Naive thymus-derived CD8-positive, alpha-beta T cell (primary cell): ENCODE measurements around the gene ZNF273. TPM values are rescaled to one million over a fixed set of nuclear protein-coding genes. Genes with fewer than 3 reads are reported as not detected.

ENCODE experiments used
- ATAC-seq, 2 donors: fragments of 150-1000 bp; cut with Tn5 transposase in 1 of 2; sonication (Bioruptor Pico), chemical (Tn5 transposase) in 1 of 2; 1 replicate in 1 of 2; 2 replicates in 1 of 2; pipeline ENCODE4 v1.10.0; 2021; ENCODE audit warnings: mild to moderate bottlenecking in 2 of 2, moderate library complexity in 2 of 2
- POLR2A ChIA-PET: fragments of 350-600 bp; sonication (Branson Sonifier 250); formaldehyde crosslinking; loops from one replicate; lab custom pipeline; 2021; ENCODE audit warnings: antibody characterized with exemption; lab: Charles Lee
- DNase-seq, 10 donors: peaks; one replicate each; pipeline versions ENCODE4 v3.0.0 to v3.0.0-alpha.2; 2020 to 2022
- H3K27ac Mint-ChIP-seq, 10 donors: one replicate each; pipeline ENCODE4 v1.8.0; 2020 to 2022; ENCODE audit warnings: mild to moderate bottlenecking in 10 of 10, mixed read lengths in 10 of 10, moderate library complexity in 4 of 10, inconsistent platforms in 1 of 10
- H3K27me3 Mint-ChIP-seq, 5 donors: one replicate each; pipeline ENCODE4 v1.8.0; 2021 to 2022; ENCODE audit warnings: mixed read lengths in 5 of 5
- H3K36me3 Mint-ChIP-seq, 3 donors: one replicate each; pipeline ENCODE4 v1.8.0; 2020 to 2022; ENCODE audit warnings: mixed read lengths in 3 of 3, mild to moderate bottlenecking in 2 of 3, inconsistent platforms in 1 of 3
- H3K4me1 Mint-ChIP-seq, 4 donors: one replicate each; pipeline ENCODE4 v1.8.0; 2021 to 2022; ENCODE audit warnings: mixed read lengths in 4 of 4
- H3K4me3 Mint-ChIP-seq, 10 donors: one replicate each; pipeline ENCODE4 v1.8.0; 2020 to 2022; ENCODE audit warnings: mild to moderate bottlenecking in 10 of 10, mixed read lengths in 10 of 10, moderate library complexity in 6 of 10, inconsistent platforms in 1 of 10
- H3K9me3 Mint-ChIP-seq, 9 donors: one replicate each; pipeline ENCODE4 v1.8.0; 2020 to 2022; ENCODE audit warnings: mixed read lengths in 9 of 9, mild to moderate bottlenecking in 3 of 9, inconsistent platforms in 1 of 9, moderate library complexity in 1 of 9
- polyA plus RNA-seq, 3 donors: library from polyadenylated mRNA; unstranded; fragments of 300-500 nt; fragmentation: Illumina TruSeq; gene quantifications; one replicate each; pipeline ENCODE4 v1.2.3, GENCODE V29; 2021
- total RNA-seq, 8 experiments: library from RNA in 2 of 8; stranded (reverse) in 2 of 8; gene quantifications; one replicate each; pipeline ENCODE4 v1.2.3 and lab custom pipeline; 2021 to 2026

ZNF273 gene
- total and polyA plus RNA-seq, 5 experiments from 2014 or later, result 3.6 to 9.5 (median 4.6) TPM

GRCh38 chr7:64978497-64979203 is 75.6 kb downstream of the ZNF273 start:
- no peak for ATAC-seq
- Mint-ChIP-seq H3K4me3 (no peak overlapping the region), H3K36me3 (peaks cover 38 to 77% (median 63%) of the 10 kb centered on the region in 3 donors), H3K9me3 (peaks cover 32 to 96% (median 63%) of the 10 kb centered on the region in 9 donors), H3K4me1 (no peaks in the 10 kb centered on the region), H3K27me3 (no peaks in the 10 kb centered on the region), H3K27ac (no peak overlapping the region)
- DNase-seq, result no peak
- POLR2A ChIA-PET, result no interaction called here

Other genes with a start within 250 kb of the ZNF273 start
- gene ZNF107, start 237.1 kb upstream of the ZNF273 start, total RNA-seq, result 10 to 100 TPM; 32.5 to 33.6 TPM
- 10 to 100 TPM in 2 of 3 donors, 1 to 10 TPM in 1; 9.7 to 12.8 (median 11.7) TPM for gene ZNF107, start 237.1 kb upstream of the ZNF273 start, polyA plus RNA-seq
- gene ZNF138, start 108.8 kb upstream of the ZNF273 start, total RNA-seq, result 10 to 100 TPM; 18.3 to 20.4 TPM
- gene ZNF138, start 108.8 kb upstream of the ZNF273 start, polyA plus RNA-seq, result 10 to 100 TPM in 2 of 3 donors, 1 to 10 TPM in 1; 9.2 to 13.0 (median 12.9) TPM
- 1 to 10 TPM; 5.6 to 5.9 TPM for gene ZNF117, start 87.8 kb downstream of the ZNF273 start, total RNA-seq
- under 1 TPM; 0.13 to 0.44 (median 0.42) TPM for gene ZNF117, start 87.8 kb downstream of the ZNF273 start, polyA plus RNA-seq
- 10 to 100 TPM; 23.2 to 23.9 TPM for gene ERV3-1, start 103.4 kb downstream of the ZNF273 start, total RNA-seq
- gene ERV3-1, start 103.4 kb downstream of the ZNF273 start, polyA plus RNA-seq, result 1 to 10 TPM; 6.4 to 6.7 (median 6.4) TPM